Mesenchymal stem cell (in vitro differentiated cells and primary cell): Measurements from ENCODE around the gene DLGAP1.

Experiments used
- DNase-seq: peaks from one replicate; pipeline ENCODE4 v3.0.0-alpha.2; 2013
- H2AFZ ChIP-seq: one replicate; pipeline ENCODE4 v1.6.1; 2013; ENCODE audit warnings: low read depth, mild to moderate bottlenecking, control low read depth, inconsistent platforms, low read length, moderate library complexity
- H2AK5ac ChIP-seq: 2 replicates; pipeline ENCODE4 v1.6.1; 2013; ENCODE audit warnings: low read length, moderate library complexity, mild to moderate bottlenecking, inconsistent platforms; ENCODE audit not compliant: severe bottlenecking
- H2BK120ac ChIP-seq: one replicate; pipeline ENCODE4 v1.6.1; 2013; ENCODE audit warnings: low read depth, mild to moderate bottlenecking, inconsistent platforms, low read length, moderate library complexity
- H2BK12ac ChIP-seq, 2 experiments: one replicate each; pipeline ENCODE4 v1.6.1; 2013; ENCODE audit warnings: inconsistent platforms in 2 of 2, low read length in 2 of 2, mild to moderate bottlenecking in 2 of 2, moderate library complexity in 2 of 2, control low read depth in 1 of 2
- H2BK15ac ChIP-seq: one replicate; pipeline ENCODE4 v1.6.1; 2013; ENCODE audit warnings: mild to moderate bottlenecking, low read depth, inconsistent platforms; ENCODE audit not compliant: poor library complexity, severe bottlenecking
- H2BK5ac ChIP-seq: 2 replicates; pipeline ENCODE4 v1.6.1; 2013; ENCODE audit warnings: low read depth, mild to moderate bottlenecking, low read length, control low read depth, inconsistent platforms; ENCODE audit not compliant: poor library complexity, severe bottlenecking
- H3K14ac ChIP-seq, 2 experiments: one replicate each; pipeline ENCODE4 v1.6.1; 2013; ENCODE audit warnings: inconsistent platforms in 2 of 2, low read length in 2 of 2, control low read depth in 1 of 2, mild to moderate bottlenecking in 1 of 2, moderate library complexity in 1 of 2
- H3K18ac ChIP-seq, 2 experiments: one replicate each; pipeline ENCODE4 v1.6.1; 2013; ENCODE audit warnings: inconsistent platforms in 2 of 2, low read length in 2 of 2, control low read depth in 1 of 2, low read depth in 1 of 2, mild to moderate bottlenecking in 1 of 2
- H3K23ac ChIP-seq, 2 experiments: one replicate each; pipeline ENCODE4 v1.6.1; 2013; ENCODE audit warnings: inconsistent platforms in 2 of 2, low read length in 2 of 2, mild to moderate bottlenecking in 2 of 2, moderate library complexity in 2 of 2, control low read depth in 1 of 2
- H3K27ac ChIP-seq: 2 replicates; pipeline ENCODE4 v1.5.1; 2013; ENCODE audit warnings: mild to moderate bottlenecking, moderate library complexity, low read length, control low read depth, inconsistent platforms; ENCODE audit not compliant: poor library complexity, severe bottlenecking
- H3K27me3 ChIP-seq, 2 experiments: 2 replicates each; pipeline versions ENCODE4 v1.6.1 to v1.7.0; 2013; ENCODE audit warnings: low read length in 2 of 2, mild to moderate bottlenecking in 2 of 2, moderate library complexity in 2 of 2, control low read depth in 1 of 2, inconsistent platforms in 1 of 2; ENCODE audit not compliant: control insufficient read depth in 1 of 2, insufficient read depth in 1 of 2
- H3K36me3 ChIP-seq, 2 experiments: 2 replicates each; pipeline versions ENCODE4 v1.6.1 to v1.7.0; 2013; ENCODE audit warnings: low read length in 2 of 2, control low read depth in 1 of 2, inconsistent platforms in 1 of 2, low read depth in 1 of 2, mild to moderate bottlenecking in 1 of 2; ENCODE audit not compliant: insufficient read depth in 2 of 2, control insufficient read depth in 1 of 2
- H3K4ac ChIP-seq, 2 experiments: one replicate each; pipeline ENCODE4 v1.6.1; 2013; ENCODE audit warnings: inconsistent platforms in 2 of 2, low read length in 2 of 2, mild to moderate bottlenecking in 2 of 2, moderate library complexity in 2 of 2, control low read depth in 1 of 2, low read depth in 1 of 2
- H3K4me1 ChIP-seq: 2 replicates; pipeline ENCODE4 v1.6.1; 2013; ENCODE audit warnings: low read depth, low read length, control low read depth; ENCODE audit not compliant: control insufficient read depth, insufficient read depth
- H3K4me2 ChIP-seq: 2 replicates; pipeline ENCODE4 v1.6.1; 2013; ENCODE audit warnings: low read length, mild to moderate bottlenecking, inconsistent platforms; ENCODE audit not compliant: poor library complexity, severe bottlenecking
- H3K4me3 ChIP-seq, 2 experiments: 2 replicates each; pipeline versions ENCODE4 v1.5.1 to v1.7.0; 2013; ENCODE audit warnings: low read length in 2 of 2, mild to moderate bottlenecking in 2 of 2, control low read depth in 1 of 2, low read depth in 1 of 2; ENCODE audit not compliant: insufficient read depth in 1 of 2
- H3K79me1 ChIP-seq: replicated peaks from 2 replicates; pipeline ENCODE4 v1.6.1; 2013; ENCODE audit warnings: mild to moderate bottlenecking, control low read depth, low read length, inconsistent platforms; ENCODE audit not compliant: poor library complexity, severe bottlenecking
- H3K9ac ChIP-seq: 2 replicates; pipeline ENCODE4 v1.7.0; 2013; ENCODE audit warnings: mild to moderate bottlenecking, low read length, moderate library complexity
- H3K9me3 ChIP-seq: 2 replicates; pipeline ENCODE4 v1.7.0; 2013; ENCODE audit warnings: mild to moderate bottlenecking, low read length; ENCODE audit not compliant: control insufficient read depth
- H4K8ac ChIP-seq: one replicate; pipeline ENCODE4 v1.6.1; 2013; ENCODE audit warnings: inconsistent platforms, mild to moderate bottlenecking, low read length, moderate library complexity
- H4K91ac ChIP-seq: one replicate; pipeline ENCODE4 v1.6.1; 2013; ENCODE audit warnings: mild to moderate bottlenecking, low read length, inconsistent platforms
- WGBS: methylation state at CpG from one replicate; pipeline ENCODE4 v1.1.7; 2013; ENCODE audit warnings: mixed read lengths; 5-methylcytosine and 5-hydroxymethylcytosine counted together

DLGAP1 gene

GRCh38 chr18:3796434-3796833, 658.7 kb downstream of the DLGAP1 start:
- Histone ChIP-seq H2AK5ac (no peak overlapping the region), H3K14ac (no peak overlapping the region), H3K79me1 (no peaks in the 10 kb centered on the region), H3K4me1 (peaks cover 20% of the 10 kb centered on the region), H3K27ac (no peak overlapping the region), H3K27me3 (no peaks in the 10 kb centered on the region), H3K23ac (no peak overlapping the region), H4K8ac (no peak overlapping the region), H3K9ac (no peak overlapping the region), H3K18ac (no peak overlapping the region), H2BK12ac (no peak overlapping the region), H4K91ac (no peak overlapping the region), H3K4me3 (no peak overlapping the region), H3K9me3 (no peaks in the 10 kb centered on the region), H3K4ac (no peak overlapping the region), H2BK15ac (no peak overlapping the region), H2AFZ (no peak overlapping the region), H3K4me2 (no peak overlapping the region), H2BK120ac (no peak overlapping the region), H3K36me3 (peaks cover 0 to 8% of the 10 kb centered on the region in 2 experiments), H2BK5ac (no peak overlapping the region)
- no peak for DNase-seq
- WGBS: 89% methylated on average over 6 of the region's 6 CpGs

- peaks cover 20% of the 10 kb centered on the region for H3K4me1 ChIP-seq
- no peaks in the 10 kb centered on the region for H3K27me3 ChIP-seq
- peak overlapping the region; percentile 74 for H2BK5ac ChIP-seq
- WGBS: 24% methylated on average over 4 of the region's 9 CpGs
- peak overlapping the region; percentile 85 for H3K27ac ChIP-seq
- no peak overlapping the region for H2BK120ac ChIP-seq
- H2AFZ ChIP-seq: peak overlapping the region; percentile 32
- no peak overlapping the region for H3K14ac ChIP-seq
- peaks cover 2% of the 10 kb centered on the region for H3K79me1 ChIP-seq
- no peak overlapping the region for H3K4ac ChIP-seq
- peak overlapping the region; percentile 55 for H3K9ac ChIP-seq
- no peak overlapping the region for H3K23ac ChIP-seq
- H4K8ac ChIP-seq: no peak overlapping the region
- H3K9me3 ChIP-seq: no peaks in the 10 kb centered on the region
- peaks cover 0 to 5% of the 10 kb centered on the region in 2 experiments for H3K36me3 ChIP-seq
- H3K4me3 ChIP-seq: no peak overlapping the region
- DNase-seq: peak; percentile 91
- no peak overlapping the region for H4K91ac ChIP-seq
- H3K18ac ChIP-seq: no peak overlapping the region
- H2AK5ac ChIP-seq: peak overlapping the region; percentile 76
- no peak overlapping the region for H3K4me2 ChIP-seq
- no peak overlapping the region for H2BK12ac ChIP-seq
- H2BK15ac ChIP-seq: no peak overlapping the region
Observed at GRCh38 chr18:3794537-3795348, 660.4 kb downstream of the DLGAP1 start.

GRCh38 chr18:3793545-3793944, 661.6 kb downstream of the DLGAP1 start:
- Histone ChIP-seq H3K9me3 (no peaks in the 10 kb centered on the region), H3K4me1 (peaks cover 20% of the 10 kb centered on the region), H2BK5ac (no peak overlapping the region), H3K4me2 (no peak overlapping the region), H2BK12ac (no peak overlapping the region), H3K14ac (no peak overlapping the region), H4K8ac (no peak overlapping the region), H3K27me3 (no peaks in the 10 kb centered on the region), H2BK120ac (no peak overlapping the region), H3K9ac (no peak overlapping the region), H3K23ac (no peak overlapping the region), H3K36me3 (peaks cover 0 to 5% of the 10 kb centered on the region in 2 experiments), H3K18ac (peak overlapping the region in 1 of 2 experiments; percentile 11), H2BK15ac (no peak overlapping the region), H3K79me1 (peaks cover 2% of the 10 kb centered on the region), H4K91ac (no peak overlapping the region), H2AK5ac (peak overlapping the region; percentile 31), H3K27ac (peak overlapping the region; percentile 84), H3K4ac (no peak overlapping the region), H3K4me3 (no peak overlapping the region), H2AFZ (no peak overlapping the region)
- peak; percentile 18 for DNase-seq
- WGBS: 60% methylated on average over 6 of the region's 6 CpGs

- WGBS: 95% methylated on average over 5 of the region's 5 CpGs
- H3K4me3 ChIP-seq: no peak overlapping the region
- H3K18ac ChIP-seq: no peak overlapping the region
- no peak overlapping the region for H4K8ac ChIP-seq
- no peaks in the 10 kb centered on the region for H3K9me3 ChIP-seq
- H4K91ac ChIP-seq: no peak overlapping the region
- H3K27ac ChIP-seq: no peak overlapping the region
- no peak overlapping the region for H2BK15ac ChIP-seq
- no peak overlapping the region for H3K4ac ChIP-seq
- no peak overlapping the region for H2BK5ac ChIP-seq
- H2AFZ ChIP-seq: no peak overlapping the region
- no peak overlapping the region for H3K14ac ChIP-seq
- peaks cover 0 to 5% of the 10 kb centered on the region in 2 experiments for H3K36me3 ChIP-seq
- peaks cover 17% of the 10 kb centered on the region for H3K4me1 ChIP-seq
- no peak overlapping the region for H3K23ac ChIP-seq
- no peak overlapping the region for H2BK12ac ChIP-seq
- peaks cover 2% of the 10 kb centered on the region for H3K79me1 ChIP-seq
- peak overlapping the region; percentile 31 for H2AK5ac ChIP-seq
- no peak overlapping the region for H2BK120ac ChIP-seq
- no peak for DNase-seq
- H3K27me3 ChIP-seq: no peaks in the 10 kb centered on the region
- no peak overlapping the region for H3K4me2 ChIP-seq
- H3K9ac ChIP-seq: no peak overlapping the region
Observed at GRCh38 chr18:3793111-3793510, 662.0 kb downstream of the DLGAP1 start.
